B cell (primary cell): ENCODE data around the gene ARGFX. TPM values are rescaled to one million over a fixed set of nuclear protein-coding genes. Genes with fewer than 3 reads are reported as not detected.

ENCODE experiments used
- ATAC-seq: fragments of 200-7000 bp; cut with Tn5 transposase; one replicate; pipeline ENCODE4 v1.10.0; 2021; ENCODE audit warnings: low read depth, mild to moderate bottlenecking, moderate number of reproducible peaks, moderate library complexity
- CTCF ChIA-PET: fragments of 350-600 bp; sonication (Branson Sonifier 250); formaldehyde crosslinking; loops from one replicate; lab custom pipeline; 2021; ENCODE audit warnings: antibody characterized with exemption, inconsistent platforms; lab: Charles Lee
- POLR2A ChIA-PET: fragments of 350-600 bp; sonication (Branson Sonifier 250); formaldehyde crosslinking; loops from one replicate; lab custom pipeline; 2021; ENCODE audit warnings: antibody characterized with exemption; lab: Charles Lee
- DNase-seq: peaks from one replicate; pipeline ENCODE4 v3.0.0; 2013
- H2AFZ ChIP-seq: 2 replicates; pipeline ENCODE4 v1.6.1; 2012; ENCODE audit warnings: mild to moderate bottlenecking, low read depth, low read length; ENCODE audit not compliant: insufficient read depth, poor library complexity, severe bottlenecking
- H3K27ac ChIP-seq, 2 donors: 1 replicate in 1 of 2; 2 replicates in 1 of 2; pipeline ENCODE4 v1.5.1; 2012 to 2013; ENCODE audit warnings: low read length in 2 of 2, mild to moderate bottlenecking in 2 of 2, moderate library complexity in 1 of 2
- H3K27me3 ChIP-seq, 4 experiments: fragments of 200-600 bp in 1 of 4; sonication (generic) in 1 of 4; replicated peaks in 1 of 4; 1 replicate in 2 of 4; 2 replicates in 2 of 4; pipeline versions ENCODE4 v1.6.1 to v1.7.0; 2013 to 2016; ENCODE audit warnings: low read length in 3 of 4, mild to moderate bottlenecking in 2 of 4, mixed read lengths in 1 of 4, moderate library complexity in 1 of 4; ENCODE audit not compliant: insufficient read depth in 4 of 4, control insufficient read depth in 3 of 4; ENCODE audit errors: control extremely low read depth in 1 of 4
- H3K36me3 ChIP-seq, 2 experiments: replicated peaks in 1 of 2; 1 replicate in 1 of 2; 2 replicates in 1 of 2; pipeline versions ENCODE4 v1.6.1 to v1.7.1; 2013; ENCODE audit warnings: low read length in 1 of 2; ENCODE audit not compliant: insufficient read depth in 2 of 2, control insufficient read depth in 1 of 2; ENCODE audit errors: control extremely low read depth in 1 of 2, extremely low read depth in 1 of 2
- H3K4me1 ChIP-seq, 2 donors: fragments of 200-600 bp in 1 of 2; sonication (generic) in 1 of 2; 1 replicate in 1 of 2; 2 replicates in 1 of 2; pipeline versions ENCODE4 v1.5.1 to v1.6.1; 2013 to 2017; ENCODE audit warnings: low read length in 2 of 2; ENCODE audit not compliant: control insufficient read depth in 2 of 2, insufficient read depth in 2 of 2
- H3K4me2 ChIP-seq: replicated peaks from 2 replicates; pipeline ENCODE3; 2012; ENCODE audit warnings: mild to moderate bottlenecking, low read depth, low read length; ENCODE audit not compliant: poor library complexity, severe bottlenecking
- H3K4me3 ChIP-seq, 5 experiments: fragments of 200-600 bp in 1 of 5; sonication (generic) in 1 of 5; 1 replicate in 3 of 5; 2 replicates in 2 of 5; pipeline versions ENCODE4 v1.5.1 to v1.7.0; 2011 to 2016; ENCODE audit warnings: low read length in 4 of 5, mild to moderate bottlenecking in 4 of 5, low read depth in 2 of 5, control low read depth in 1 of 5, moderate library complexity in 1 of 5; ENCODE audit not compliant: insufficient read depth in 1 of 5; ENCODE audit errors: control extremely low read depth in 1 of 5, extremely low read depth in 1 of 5
- H3K79me2 ChIP-seq: fragments of 200-600 bp; sonication (generic); one replicate; pipeline ENCODE4 v1.6.0; 2016; ENCODE audit warnings: low read length; ENCODE audit not compliant: control insufficient read depth, insufficient read depth
- H3K9ac ChIP-seq: fragments of 200-600 bp; sonication (generic); 2 replicates; pipeline ENCODE4 v1.6.1; 2017; ENCODE audit warnings: mild to moderate bottlenecking, low read length, moderate library complexity
- H3K9me3 ChIP-seq, 3 donors: one replicate each; pipeline versions ENCODE4 v1.6.1 to v1.7.1; 2013; ENCODE audit warnings: low read length in 2 of 3; ENCODE audit not compliant: control insufficient read depth in 2 of 3, insufficient read depth in 1 of 3; ENCODE audit errors: control extremely low read depth in 1 of 3
- H4K20me1 ChIP-seq: 2 replicates; pipeline ENCODE4 v1.6.0; 2012; ENCODE audit warnings: mild to moderate bottlenecking, low read length; ENCODE audit not compliant: insufficient read depth, control insufficient read depth, poor library complexity, severe bottlenecking
- H3K27ac Mint-ChIP-seq: one replicate; pipeline ENCODE4 v1.8.0; 2021; ENCODE audit warnings: mixed read lengths
- H3K27me3 Mint-ChIP-seq: one replicate; pipeline ENCODE4 v1.8.0; 2021; ENCODE audit warnings: mixed read lengths
- H3K4me1 Mint-ChIP-seq: one replicate; pipeline ENCODE4 v1.8.0; 2021; ENCODE audit warnings: mixed read lengths
- H3K4me3 Mint-ChIP-seq: one replicate; pipeline ENCODE4 v1.8.0; 2021; ENCODE audit warnings: mixed read lengths
- H3K9me3 Mint-ChIP-seq: one replicate; pipeline ENCODE4 v1.8.0; 2022; ENCODE audit warnings: mixed read lengths; ENCODE audit not compliant: insufficient read depth
- CTCF ChIP-seq: fragments of 200-600 bp; IDR thresholded peaks from one replicate; pipeline ENCODE4 v1.8.0; 2022; ENCODE audit warnings: antibody characterized with exemption, mild to moderate bottlenecking
- EZH2 ChIP-seq: IDR thresholded peaks from 2 replicates; pipeline ENCODE4 v1.6.1; 2012; ENCODE audit warnings: borderline replicate concordance, low read depth, mild to moderate bottlenecking, moderate library complexity, low read length; ENCODE audit not compliant: insufficient read depth, poor library complexity, severe bottlenecking
- WGBS: methylation state at CpG from one replicate; pipeline ENCODE4 v1.1.5; 2013; ENCODE audit warnings: missing lambda C conversion rate; ENCODE audit not compliant: insufficient coverage; 5-methylcytosine and 5-hydroxymethylcytosine counted together
- intact Hi-C: fragments of 100-400 bp; cut with micrococcal nuclease; formaldehyde crosslinking; loops from one replicate; pipeline ENCODE4 v1.10.0; 2022
- polyA plus RNA-seq: library from polyadenylated mRNA; depleted of rRNA; stranded (reverse); fragments of >200 nt; gene quantifications from 2 replicates; pipeline ENCODE4 v1.2.3, GENCODE V29; 2012
- total RNA-seq, 2 donors: library from RNA; stranded (reverse); fragments of 120-200 nt in 1 of 2; gene quantifications; 1 replicate in 1 of 2; 2 replicates in 1 of 2; pipeline versions ENCODE4 v1.2.3 to v1.2.4, GENCODE V29; 2013 to 2022

The ARGFX gene
- total and polyA plus RNA-seq, 2 donors (not counting 1 experiment from before 2014, with no cell fraction given), result not detected

DNA sequence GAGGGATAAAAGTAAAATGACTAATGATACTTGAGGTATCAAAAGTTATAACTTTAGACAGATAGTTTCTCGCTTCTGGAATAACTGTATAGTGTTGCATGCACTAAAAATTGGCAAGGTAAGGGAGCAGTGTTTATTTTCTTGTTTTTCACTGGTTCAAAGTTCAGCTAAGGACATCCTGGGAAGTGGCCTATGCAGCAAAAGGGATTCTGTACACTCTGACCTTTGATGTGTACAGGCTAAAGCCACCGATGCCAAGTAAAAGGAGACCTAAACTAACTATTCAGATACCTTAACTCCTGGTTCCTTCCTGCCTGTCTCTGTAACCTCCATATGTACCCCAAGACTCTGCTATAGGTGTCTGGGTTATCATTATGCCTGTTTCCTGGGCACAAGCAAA lies 27.1 kb downstream of the ARGFX start:
- no peak overlapping the region for H3K27ac Mint-ChIP-seq
- Histone ChIP-seq H3K27ac (no peak overlapping the region), H3K79me2 (no peaks in the 10 kb centered on the region), H4K20me1 (no peaks in the 10 kb centered on the region), H3K27me3 (no peaks in the 10 kb centered on the region), H2AFZ (no peak overlapping the region), H3K36me3 (no peaks in the 10 kb centered on the region), H3K4me2 (no peak overlapping the region), H3K9me3 (no peaks in the 10 kb centered on the region), H3K4me3 (no peak overlapping the region), H3K9ac (no peak overlapping the region), H3K4me1 (no peaks in the 10 kb centered on the region)
- DNase-seq, result no peak
- CTCF ChIA-PET, result no interaction called here
- WGBS, result 90% methylated on average over 2 of the region's 2 CpGs
- ATAC-seq, result no peak
- no peak for TF ChIP-seq EZH2
- TF ChIP-seq CTCF, result no peak
- H3K9me3 Mint-ChIP-seq, result no peaks in the 10 kb centered on the region
- POLR2A ChIA-PET, result no interaction called here
- intact Hi-C loops, result no loop called here
- H3K27me3 Mint-ChIP-seq, result no peaks in the 10 kb centered on the region
- peaks cover 7% of the 10 kb centered on the region for H3K4me1 Mint-ChIP-seq
- no peak overlapping the region for H3K4me3 Mint-ChIP-seq

DNA sequence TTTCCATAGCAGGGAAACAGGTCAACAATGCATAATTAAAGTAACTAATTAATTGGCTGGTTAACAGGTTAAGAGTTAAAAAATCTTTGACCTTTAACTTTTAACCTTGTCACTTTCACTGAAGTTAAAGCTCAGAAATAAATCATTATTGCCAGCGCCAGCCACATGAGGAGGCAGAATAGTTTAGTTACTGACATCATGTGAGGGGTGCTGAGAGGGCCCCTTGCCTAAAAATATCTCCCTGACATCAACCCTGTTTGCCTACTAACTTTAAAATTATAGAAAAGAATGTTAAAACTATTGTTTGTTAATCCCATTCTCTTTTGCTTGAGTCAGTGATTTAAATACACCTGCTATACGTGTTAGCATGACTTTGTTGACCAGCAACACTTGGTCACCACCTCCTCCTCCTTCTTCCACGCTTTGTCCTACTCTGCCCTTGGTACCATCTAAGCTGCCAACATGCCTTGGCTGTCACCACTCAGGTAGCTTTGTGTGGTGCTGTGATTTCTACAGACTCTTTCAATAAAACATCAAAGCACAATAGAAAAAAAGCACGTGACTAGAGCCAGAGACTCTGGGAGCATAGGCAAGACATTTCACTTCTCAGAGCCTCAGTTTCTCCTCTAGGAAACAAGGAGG lies 28.1 kb downstream of the ARGFX start:
- Histone ChIP-seq H3K9ac (no peak overlapping the region), H3K27ac (no peak overlapping the region), H3K27me3 (no peaks in the 10 kb centered on the region), H3K4me2 (no peak overlapping the region), H3K4me1 (no peaks in the 10 kb centered on the region), H3K4me3 (no peak overlapping the region), H3K9me3 (no peaks in the 10 kb centered on the region), H3K36me3 (no peaks in the 10 kb centered on the region), H4K20me1 (no peaks in the 10 kb centered on the region), H3K79me2 (no peaks in the 10 kb centered on the region), H2AFZ (no peak overlapping the region)
- no peak for TF ChIP-seq EZH2
- TF ChIP-seq CTCF, result no peak
- Mint-ChIP-seq H3K4me1 (peaks cover 7% of the 10 kb centered on the region), H3K27ac (no peak overlapping the region), H3K9me3 (no peaks in the 10 kb centered on the region), H3K27me3 (no peaks in the 10 kb centered on the region), H3K4me3 (no peak overlapping the region)
- intact Hi-C loops, result no loop called here
- ATAC-seq (no peak), DNase-seq (no peak)
- 92% methylated on average over 2 of the region's 4 CpGs for WGBS
- POLR2A ChIA-PET, result no interaction called here
- CTCF ChIA-PET, result no interaction called here
